Tibial artery (tissue), 4 donors: ENCODE measurements around the gene TMA7.

Source experiments
- DNase-seq, 2 donors: peaks; one replicate each; pipeline ENCODE4 v3.0.0-alpha.2; 2019
- H3K27ac ChIP-seq, 2 donors: fragments of 200-600 bp; sonication (generic) in 1 of 2; 1 replicate in 1 of 2; 2 replicates in 1 of 2; pipeline ENCODE4 v1.5.1; 2018 to 2019; ENCODE audit warnings: mild to moderate bottlenecking in 1 of 2
- H3K27me3 ChIP-seq, 2 donors: fragments of 200-600 bp; sonication (generic) in 1 of 2; one replicate each; pipeline versions ENCODE4 v1.5.1 to v1.6.0; 2016 to 2019
- H3K36me3 ChIP-seq, 3 donors: fragments of 200-600 bp; sonication (generic) in 2 of 3; one replicate each; pipeline ENCODE4 v1.5.1; 2016 to 2019; ENCODE audit warnings: mild to moderate bottlenecking in 2 of 3
- H3K4me1 ChIP-seq, 4 donors: fragments of 200-600 bp; sonication (generic) in 2 of 4; 1 replicate in 3 of 4; 2 replicates in 1 of 4; pipeline ENCODE4 v1.5.1; 2016 to 2019
- H3K4me3 ChIP-seq, 2 donors: fragments of 200-600 bp; sonication (generic) in 1 of 2; 1 replicate in 1 of 2; 2 replicates in 1 of 2; pipeline ENCODE4 v1.5.1; 2018 to 2019; ENCODE audit warnings: mild to moderate bottlenecking in 2 of 2
- H3K9me3 ChIP-seq, 3 donors: fragments of 200-600 bp; sonication (generic) in 1 of 3; one replicate each; pipeline ENCODE4 v1.5.1; 2016 to 2019
- CTCF ChIP-seq, 2 experiments: fragments of 200-600 bp in 1 of 2; fragments of 450-650 bp in 1 of 2; IDR thresholded peaks; one replicate each; pipeline ENCODE4 v1.5.1; 2017 to 2019; ENCODE audit warnings: antibody characterized with exemption in 2 of 2, mild to moderate bottlenecking in 1 of 2, moderate library complexity in 1 of 2
- intact Hi-C: fragments of 100-400 bp; cut with DNase I; formaldehyde crosslinking; loops from one replicate; pipeline ENCODE4 v1.15.0; 2023; ENCODE audit warnings: low total_unique reads

The TMA7 gene

GRCh38 chr3:48413611-48414010, 26.4 kb upstream of the TMA7 start:
- Histone ChIP-seq H3K9me3 (no peaks in the 10 kb centered on the region), H3K36me3 (peaks cover 97 to 100% (median 100%) of the 10 kb centered on the region in 3 donors), H3K27me3 (no peaks in the 10 kb centered on the region), H3K4me1 (peaks cover 0 to 31% (median 9%) of the 10 kb centered on the region in 4 donors), H3K27ac (peak overlapping the region; percentile 61 to 84), H3K4me3 (no peak overlapping the region)
- DNase-seq = peak in 1 of 2 donors; percentile 67
- intact Hi-C loops = no loop called here
- no peak for TF ChIP-seq CTCF (IDR thresholded peaks at IDR 0.05)

GRCh38 chr3:48414376-48415250, 25.4 kb upstream of the TMA7 start:
- no peak for TF ChIP-seq CTCF (IDR thresholded peaks at IDR 0.05)
- Histone ChIP-seq H3K9me3 (no peaks in the 10 kb centered on the region), H3K4me1 (peaks cover 0 to 31% (median 10%) of the 10 kb centered on the region in 4 donors), H3K27me3 (no peaks in the 10 kb centered on the region), H3K36me3 (peaks cover 97 to 100% (median 100%) of the 10 kb centered on the region in 3 donors), H3K27ac (peak overlapping the region; percentile 61 to 84), H3K4me3 (no peak overlapping the region)
- intact Hi-C loops = no loop called here
- peak in 1 of 2 donors; percentile 80 for DNase-seq

DNA sequence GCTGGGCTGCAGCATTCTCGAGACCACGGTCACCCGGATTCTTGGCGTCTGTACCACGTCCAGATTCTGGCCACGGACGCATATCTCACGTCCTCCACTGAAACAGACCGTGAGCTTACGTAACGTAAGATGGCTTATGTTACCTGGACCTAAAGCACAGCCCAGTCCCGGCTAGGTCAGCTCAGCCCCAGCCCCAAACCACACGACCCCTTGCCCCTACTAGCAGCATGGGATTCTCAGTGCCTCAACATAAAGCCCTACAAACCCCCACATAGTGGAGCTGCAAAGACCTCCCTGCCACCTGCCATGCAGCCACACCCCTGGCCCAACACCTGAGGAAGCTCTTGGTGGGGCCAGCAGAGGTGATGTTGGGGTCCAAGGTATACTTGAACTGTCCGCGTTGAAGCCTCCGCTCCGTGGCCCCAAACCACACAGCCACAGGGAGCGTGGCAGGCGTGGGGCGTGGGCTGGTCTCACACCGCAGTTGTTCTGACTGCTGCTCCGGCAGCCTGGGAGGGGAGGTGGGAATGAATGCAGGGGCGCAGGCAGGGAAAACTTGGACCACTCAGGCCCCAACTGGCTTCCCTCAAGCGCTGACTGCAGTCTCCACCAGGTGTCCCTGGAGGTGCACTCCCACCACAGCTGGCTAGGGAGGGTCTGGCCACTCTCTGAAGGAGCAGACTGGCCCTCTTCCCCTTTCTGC, 24.7 kb upstream of the TMA7 start:
- H3K4me1 ChIP-seq = peaks cover 0 to 31% (median 10%) of the 10 kb centered on the region in 4 donors
- peaks cover 97 to 100% (median 100%) of the 10 kb centered on the region in 3 donors for H3K36me3 ChIP-seq
- intact Hi-C loops = no loop called here
- peak in 1 of 2 donors; percentile 56 for DNase-seq
- H3K4me3 ChIP-seq = no peak overlapping the region
- H3K27me3 ChIP-seq = no peaks in the 10 kb centered on the region
- H3K9me3 ChIP-seq = no peaks in the 10 kb centered on the region
- no peak for TF ChIP-seq CTCF (IDR thresholded peaks at IDR 0.05)
- peak overlapping the region; percentile 61 to 84 for H3K27ac ChIP-seq

DNA sequence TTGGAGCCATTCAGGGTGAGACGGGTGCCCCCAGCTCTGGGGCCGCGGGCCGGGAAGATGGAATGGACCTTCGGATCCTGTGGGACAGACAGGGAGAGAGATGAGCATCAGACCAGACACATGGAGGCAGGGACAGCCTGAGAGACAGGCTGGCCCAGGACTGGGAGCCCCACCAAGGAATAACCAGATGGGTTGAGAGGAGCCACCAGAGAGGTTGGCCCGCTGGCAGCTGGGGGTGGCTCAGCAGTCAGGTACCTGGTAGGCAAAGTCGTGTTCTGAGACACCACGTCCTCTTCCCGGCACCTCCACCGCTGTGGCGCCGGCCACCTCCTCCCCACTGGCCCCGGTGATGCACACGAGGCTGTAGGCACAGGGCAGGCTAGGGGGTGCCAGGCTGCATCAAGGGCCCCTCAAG, 24.0 kb upstream of the TMA7 start:
- Histone ChIP-seq H3K4me1 (peaks cover 0 to 37% (median 10%) of the 10 kb centered on the region in 4 donors), H3K4me3 (no peak overlapping the region), H3K9me3 (no peaks in the 10 kb centered on the region), H3K36me3 (peaks cover 95 to 100% (median 99%) of the 10 kb centered on the region in 3 donors), H3K27me3 (no peaks in the 10 kb centered on the region), H3K27ac (peak overlapping the region in 1 of 2 donors; percentile 84)
- no peak for TF ChIP-seq CTCF (IDR thresholded peaks at IDR 0.05)
- intact Hi-C loops = no loop called here
- peak in 1 of 2 donors; percentile 48 for DNase-seq

DNA sequence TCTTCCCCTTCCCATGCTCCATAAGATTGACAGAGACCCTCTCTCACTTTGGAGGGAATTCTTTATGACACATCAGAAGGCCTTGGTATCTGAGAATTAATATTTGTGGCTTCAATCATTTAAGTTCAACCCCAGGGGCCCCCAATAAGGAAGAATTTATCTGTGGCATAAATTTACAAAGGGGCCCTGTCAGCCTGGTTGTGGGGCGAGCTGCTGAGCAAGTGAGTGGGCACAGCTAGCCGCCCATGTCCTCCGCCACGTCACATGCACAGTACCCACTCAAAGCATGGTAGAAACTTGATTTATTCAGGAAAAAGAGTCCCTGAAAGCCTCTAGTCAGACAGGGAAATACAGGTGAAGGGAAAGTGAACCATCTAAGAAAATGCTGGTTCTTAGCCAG, 23.5 kb upstream of the TMA7 start:
- peaks cover 91 to 100% (median 99%) of the 10 kb centered on the region in 3 donors for H3K36me3 ChIP-seq
- no peaks in the 10 kb centered on the region for H3K9me3 ChIP-seq

More for the DNA sequence above, 23.5 kb upstream of the TMA7 start:
- intact Hi-C loops = no loop called here
- no peaks in the 10 kb centered on the region for H3K27me3 ChIP-seq
- no peak overlapping the region for H3K4me3 ChIP-seq
- no peak for TF ChIP-seq CTCF (IDR thresholded peaks at IDR 0.05)
- H3K27ac ChIP-seq = peak overlapping the region in 1 of 2 donors; percentile 84
- H3K4me1 ChIP-seq = peaks cover 0 to 41% (median 11%) of the 10 kb centered on the region in 4 donors
- DNase-seq = no peak
